Urothelium cell line (cell line): Measurements from ENCODE around the gene CTBP1.
"Not testable (repeated sequence)": the region's sequence is repeated elsewhere in the genome, so short reads cannot be mapped to it uniquely, and the experiment has no call there.

Experiments used
- DNase-seq: peaks from one replicate; pipeline ENCODE4 v3.0.0; 2011; ENCODE audit warnings: low spot score, mixed read lengths
- FAIRE-seq: peaks from 2 replicates; lab custom pipeline; 2011; peaks lifted over from hg19 to GRCh38; lab: Jason Lieb, UNC

CTBP1 gene

DNA sequence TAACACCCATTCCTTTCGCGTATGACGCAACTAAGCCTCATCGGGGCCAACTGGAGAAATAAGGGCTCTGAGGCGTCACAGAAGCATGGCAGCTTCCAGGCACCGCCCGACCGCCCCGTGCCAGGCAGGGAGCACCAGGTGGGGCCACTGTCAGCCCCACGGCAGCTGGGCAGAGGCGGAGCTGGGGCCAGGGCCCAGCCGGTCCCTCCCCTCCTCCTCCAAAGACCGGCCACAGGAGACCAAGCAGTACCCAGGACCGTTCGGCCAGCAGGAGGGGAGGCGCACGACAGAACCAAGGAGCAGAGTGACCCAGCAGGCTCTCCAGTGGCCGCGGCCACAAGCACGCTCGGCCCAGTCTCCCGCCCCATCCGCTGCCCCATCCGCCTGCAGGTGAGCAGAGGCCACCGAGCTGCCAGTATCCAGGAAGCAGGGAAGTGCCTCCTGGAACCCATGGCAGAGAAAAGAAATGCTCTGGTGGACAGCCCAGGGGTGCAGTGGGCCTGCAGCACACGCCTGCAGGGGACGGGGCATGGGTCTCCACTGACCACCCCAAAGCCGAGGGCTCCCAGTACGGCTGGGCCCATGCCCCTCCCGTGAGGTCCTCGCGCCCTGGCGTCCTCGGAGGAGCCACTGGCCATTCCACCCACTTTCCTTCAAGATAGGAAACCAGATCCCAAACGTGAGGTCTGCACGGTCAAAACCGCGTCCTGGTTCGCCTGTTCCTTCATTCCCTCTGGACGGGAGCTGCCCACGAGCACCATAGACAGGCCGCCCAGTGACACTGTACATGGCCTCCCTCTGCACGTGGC lies 9.6 kb downstream of the CTBP1 start:
- FAIRE-seq (no peak), DNase-seq (no peak)

GRCh38 chr4:1238676-1239000 lies 10.3 kb downstream of the CTBP1 start:
- no peak for FAIRE-seq
- DNase-seq: no peak

GRCh38 chr4:1237981-1238675 lies 10.8 kb downstream of the CTBP1 start:
- DNase-seq (no peak), FAIRE-seq (no peak)

DNA sequence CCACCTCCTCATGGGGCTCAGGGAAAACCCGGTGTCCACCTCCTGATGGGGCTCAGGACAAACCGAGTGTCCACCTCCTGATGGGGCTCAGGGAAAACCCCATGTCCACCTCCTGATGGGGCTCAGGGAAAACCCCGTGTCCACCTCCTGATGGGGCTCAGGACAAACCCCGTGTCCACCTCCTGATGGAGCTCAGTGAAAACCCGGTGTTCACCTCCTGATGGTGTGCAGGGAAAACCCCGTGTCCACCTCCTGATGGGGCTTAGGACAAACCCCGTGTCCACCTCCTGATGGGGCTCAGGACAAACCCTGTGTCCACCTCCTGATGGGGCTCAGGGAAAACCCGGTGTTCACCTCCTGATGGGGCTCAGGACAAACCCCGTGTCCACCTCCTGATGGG lies 11.7 kb downstream of the CTBP1 start:
- FAIRE-seq: not testable (repeated sequence)

DNA sequence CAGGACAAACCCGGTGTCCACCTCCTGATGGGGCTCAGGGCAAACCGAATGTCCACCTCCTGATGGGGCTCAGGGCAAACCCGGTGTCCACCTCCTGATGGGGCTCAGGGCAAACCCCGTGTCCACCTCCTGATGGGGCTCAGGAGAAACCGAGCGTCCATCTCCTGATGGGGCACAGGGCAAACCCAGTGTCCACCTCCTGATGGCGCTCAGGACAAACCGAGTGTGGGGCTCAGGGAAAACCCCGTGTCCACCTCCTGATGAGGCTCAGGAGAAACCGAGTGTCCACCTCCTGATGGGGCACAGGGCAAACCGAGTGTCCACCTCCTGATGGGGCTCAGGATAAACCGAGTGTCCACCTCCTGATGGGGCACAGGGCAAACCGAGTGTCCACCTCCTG lies 12.1 kb downstream of the CTBP1 start:
- not testable (repeated sequence) for DNase-seq, FAIRE-seq

More for the DNA sequence above, 11.7 kb downstream of the CTBP1 start:
- not testable (repeated sequence) for DNase-seq

GRCh38 chr4:1236103-1236641 lies 12.8 kb downstream of the CTBP1 start:
- no peak for FAIRE-seq

GRCh38 chr4:1235381-1236102 lies 13.4 kb downstream of the CTBP1 start:
- no peak for FAIRE-seq
- DNase-seq: no peak

More at GRCh38 chr4:1236103-1236641, 12.8 kb downstream of the CTBP1 start:
- DNase-seq: no peak

DNA sequence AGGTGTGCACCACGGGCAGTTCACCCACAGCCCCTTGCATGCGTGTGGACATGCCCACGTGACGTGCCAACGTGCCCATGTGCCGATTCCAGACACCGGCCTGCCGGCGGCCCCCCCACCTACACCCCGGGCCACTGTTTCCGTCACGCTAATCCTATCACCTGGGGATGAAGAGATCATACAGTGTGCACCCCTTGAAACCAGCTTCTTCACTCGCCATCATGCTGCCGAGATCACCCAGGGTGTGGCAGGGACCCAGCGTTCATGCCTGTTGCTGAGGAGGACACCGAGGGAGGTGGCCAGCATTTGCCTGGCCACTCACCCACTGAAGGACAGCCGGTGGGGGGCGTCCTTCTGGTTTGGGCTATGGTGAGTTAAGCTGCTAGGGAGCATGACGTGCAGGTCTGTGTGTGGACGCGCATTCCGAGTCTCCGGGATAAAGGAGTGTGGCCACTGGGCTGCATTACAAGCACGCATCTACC lies 14.1 kb downstream of the CTBP1 start:
- FAIRE-seq (no peak), DNase-seq (no peak)

GRCh38 chr4:1234309-1234695 lies 14.6 kb downstream of the CTBP1 start:
- FAIRE-seq: no peak

DNA sequence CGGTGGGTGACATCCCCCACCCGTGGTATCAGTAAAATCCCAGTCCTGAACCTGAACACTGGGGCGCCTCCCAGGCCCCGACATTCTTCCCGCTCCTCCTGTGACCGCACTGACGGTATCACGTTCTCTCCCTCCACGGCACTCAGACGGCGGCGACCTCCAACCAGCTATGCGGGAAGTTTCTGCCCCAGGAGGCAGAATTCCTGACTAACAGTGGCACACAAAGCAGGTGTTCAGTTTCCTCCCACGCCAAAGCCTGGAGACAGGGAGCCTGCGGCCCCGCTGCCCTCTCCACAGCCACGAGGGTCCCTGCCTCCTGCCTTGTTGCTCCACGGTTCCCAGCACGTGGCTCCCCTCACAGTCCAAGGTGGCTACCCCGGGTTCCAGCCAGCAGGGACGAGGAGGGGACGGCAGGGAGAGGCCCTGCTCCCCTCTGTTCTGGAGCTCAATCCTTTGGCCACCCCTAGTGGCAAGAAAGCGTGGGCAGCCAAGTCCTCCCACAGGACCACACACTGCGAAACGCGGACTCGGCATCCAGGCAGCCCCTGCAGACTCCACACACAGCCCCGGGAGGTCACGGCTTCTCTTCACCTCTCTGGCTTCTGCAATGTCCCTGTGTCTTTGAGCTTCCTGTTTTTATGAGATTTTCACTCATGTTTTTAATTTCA lies 15.2 kb downstream of the CTBP1 start:
- no peak for FAIRE-seq
- no peak for DNase-seq

More at GRCh38 chr4:1234309-1234695, 14.6 kb downstream of the CTBP1 start:
- DNase-seq: no peak

DNA sequence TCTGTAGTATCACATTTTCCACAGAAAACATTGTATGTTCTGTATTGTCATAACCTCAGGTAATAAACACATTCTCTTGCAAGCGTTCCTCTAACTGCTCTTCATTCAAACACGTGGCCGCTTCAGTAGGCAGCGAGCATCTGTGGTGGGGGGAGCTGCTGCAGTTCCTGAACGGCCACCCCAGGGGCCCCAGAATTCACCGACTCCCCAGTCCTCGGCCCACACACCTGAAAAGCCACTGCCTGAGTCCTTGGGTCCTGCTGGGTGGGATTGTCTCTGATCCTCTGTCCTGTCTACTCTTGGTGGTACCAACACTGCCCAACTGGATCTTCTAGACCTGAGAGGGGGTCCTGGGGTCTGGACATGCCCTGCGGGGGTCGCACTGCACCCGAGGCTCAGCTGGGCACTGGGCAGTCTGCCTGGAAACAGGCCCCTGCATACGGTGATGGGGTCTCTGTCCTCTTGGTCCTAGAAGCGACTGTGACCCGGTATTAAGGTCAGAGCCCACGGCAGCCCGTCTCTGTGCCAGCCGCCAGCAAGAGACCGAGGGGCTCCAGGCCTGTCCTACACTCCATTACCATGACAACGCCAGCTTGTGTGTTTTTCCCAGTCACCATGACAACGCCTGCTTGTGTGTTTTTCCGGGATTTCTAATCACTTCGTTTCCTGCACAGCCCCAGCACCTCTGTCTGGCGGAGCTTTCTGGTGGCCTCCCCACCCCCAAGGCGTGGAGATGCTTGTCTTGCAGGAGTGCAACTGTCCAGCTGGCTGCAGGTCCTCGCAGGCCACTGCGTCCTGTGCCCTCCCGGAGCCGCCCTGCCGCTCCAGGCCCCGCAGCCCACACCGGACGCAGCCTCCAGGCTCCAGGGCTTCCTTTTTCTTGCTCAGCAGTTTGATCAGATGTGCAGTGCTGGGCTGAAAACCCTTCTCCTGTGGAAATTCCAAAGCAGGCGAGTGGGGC lies 16.0 kb downstream of the CTBP1 start:
- DNase-seq (no peak), FAIRE-seq (no peak)

- FAIRE-seq (no peak), DNase-seq (no peak)
Observed at GRCh38 chr4:1231637-1232360, 17.1 kb downstream of the CTBP1 start.

DNA sequence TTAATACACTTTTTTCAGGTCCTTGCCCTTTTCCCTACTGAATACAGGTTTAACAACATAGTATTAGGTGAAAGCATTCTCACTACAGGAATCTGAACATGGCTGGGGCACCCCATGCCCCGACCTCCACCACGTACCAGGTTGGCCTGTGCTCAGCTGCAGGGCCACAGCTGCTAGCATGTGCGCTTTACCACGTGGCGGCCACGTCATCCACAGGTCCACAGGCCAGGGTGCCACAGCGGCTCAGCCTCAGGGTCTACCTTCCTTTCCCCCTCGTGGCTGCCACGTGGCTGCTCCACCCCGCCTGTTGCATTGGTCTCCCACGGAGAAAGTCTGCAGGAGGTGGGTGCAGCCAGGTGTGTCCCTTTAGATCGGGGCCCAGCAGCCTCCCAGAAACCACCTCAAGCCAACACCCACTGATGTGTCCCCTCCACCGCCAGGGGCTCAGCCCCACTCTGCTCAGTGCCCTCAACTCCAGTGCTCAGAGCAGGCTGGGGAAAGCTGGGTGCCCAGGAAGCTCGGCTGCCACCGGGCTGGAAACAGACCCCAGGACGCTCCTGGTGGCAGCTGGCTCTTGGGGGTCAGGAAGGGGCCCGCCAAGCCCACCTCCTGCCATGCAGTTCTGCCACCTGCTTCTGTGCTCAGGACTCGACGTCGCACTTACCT lies 17.8 kb downstream of the CTBP1 start:
- DNase-seq: no peak
- FAIRE-seq: no peak

DNA sequence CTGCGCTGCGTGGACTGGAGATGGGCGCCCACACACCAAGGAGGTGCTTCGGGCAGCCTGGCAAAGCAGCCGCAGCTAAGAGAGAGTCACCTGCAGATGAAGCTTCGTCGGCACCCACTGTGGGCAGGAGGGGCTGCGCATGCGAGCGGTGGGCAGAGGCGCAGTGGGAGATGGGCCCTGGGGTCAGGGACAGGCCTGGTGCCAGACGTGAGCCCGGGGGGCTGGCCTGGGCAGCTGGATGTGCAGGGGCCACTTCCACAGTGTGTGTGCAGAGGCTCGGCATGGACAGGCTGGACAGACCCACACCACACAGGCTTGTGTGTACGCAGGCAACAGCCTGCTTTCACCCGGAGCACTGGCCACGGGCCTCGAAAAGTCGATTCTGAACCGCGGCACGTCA lies 18.6 kb downstream of the CTBP1 start:
- DNase-seq (no peak), FAIRE-seq (no peak)

GRCh38 chr4:1229117-1229849 lies 19.6 kb downstream of the CTBP1 start:
- no peak for DNase-seq
- no peak for FAIRE-seq

DNA sequence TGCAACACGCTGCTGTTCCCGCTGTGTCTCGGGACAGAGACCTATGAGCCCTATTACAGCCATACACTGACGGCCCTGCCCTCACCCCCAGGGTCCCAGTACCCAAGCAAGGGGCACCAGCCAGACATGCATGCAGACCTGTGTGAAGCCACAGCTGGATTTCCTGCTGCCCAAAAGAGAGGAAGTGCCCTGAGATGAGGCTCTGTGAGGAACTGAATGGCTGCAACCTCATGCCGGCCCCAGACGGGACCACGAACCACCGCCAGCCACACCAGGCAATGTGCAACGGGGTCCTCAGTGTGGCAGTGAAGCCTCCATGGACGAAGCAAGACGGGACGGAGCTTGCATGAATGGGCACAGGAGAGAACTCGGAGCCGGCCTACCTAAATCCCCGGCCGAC lies 21.1 kb downstream of the CTBP1 start:
- FAIRE-seq (no peak), DNase-seq (no peak)

DNA sequence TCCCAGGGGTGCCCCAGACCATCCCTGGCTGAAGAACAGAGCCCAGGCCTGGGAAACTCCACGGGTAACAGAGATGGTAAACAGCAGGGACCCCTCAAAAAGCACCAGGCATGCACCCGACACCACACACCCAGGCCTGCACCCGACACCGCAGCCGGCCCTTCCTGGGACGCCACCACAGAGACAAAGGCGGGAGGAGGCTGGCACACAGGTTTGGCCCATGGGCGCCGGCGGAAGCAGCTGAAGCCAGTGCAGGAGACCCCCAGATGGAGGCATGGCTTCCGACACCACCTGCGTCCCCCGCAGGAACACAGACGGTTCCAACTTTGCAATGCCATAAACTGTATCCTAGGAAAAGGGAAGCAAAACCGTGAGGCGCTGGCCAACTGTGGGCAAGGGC lies 22.3 kb downstream of the CTBP1 start:
- FAIRE-seq (no peak), DNase-seq (no peak)

GRCh38 chr4:1226144-1226481 lies 22.8 kb downstream of the CTBP1 start:
- DNase-seq (no peak), FAIRE-seq (no peak)
